GM12878 (cell line): Measurements from ENCODE around the gene KDM2A. TPM values are rescaled to one million over a fixed set of nuclear protein-coding genes. Genes with fewer than 3 reads are reported as not detected.

Experiments
- ATAC-seq: fragments of 200-7000 bp; cut with Tn5 transposase; 3 replicates; pipeline ENCODE4 v1.9.1; 2020; ENCODE audit warnings: mild to moderate bottlenecking, moderate library complexity
- BruUV-seq: library from RNA; stranded (reverse); fragments of 400-500 nt; replicated peaks from 2 replicates; lab custom pipeline; 2021; lab: Mats Ljungman, UMichigan
- CTCF ChIA-PET: fragments of 300-600 bp; sonication (Branson Sonifier 250); formaldehyde crosslinking; extraction: SDS; loops from one replicate; lab custom pipeline; 2021; ENCODE audit warnings: inconsistent platforms; lab: Yijun Ruan, JAX
- POLR2A ChIA-PET: fragments of 350-600 bp; formaldehyde crosslinking; extraction: SDS; loops from one replicate; lab custom pipeline; 2021; ENCODE audit warnings: inconsistent platforms; lab: Charles Lee
- RAD21 ChIA-PET: fragments of 300-600 bp; sonication (Branson Sonifier 250); formaldehyde crosslinking; loops from one replicate; lab custom pipeline; 2023; ENCODE audit warnings: antibody characterized with exemption; ENCODE audit not compliant: unreplicated experiment; lab: Charles Lee
- SMC1A ChIA-PET: fragments of 300-600 bp; sonication (Branson Sonifier 250); formaldehyde crosslinking; loops from one replicate; lab custom pipeline; 2023; ENCODE audit not compliant: unreplicated experiment, uncharacterized antibody; lab: Charles Lee
- DNase-seq: peaks from one replicate; pipeline ENCODE4 v3.0.0-alpha.2; 2011; ENCODE audit warnings: low read depth, low spot score
- FAIRE-seq: peaks from 3 replicates; lab custom pipeline; 2011; peaks lifted over from hg19 to GRCh38; lab: Jason Lieb, UNC
- H2AFZ ChIP-seq: 2 replicates; pipeline ENCODE4 v1.6.0; 2011; ENCODE audit warnings: low read depth, low read length, control low read depth; ENCODE audit not compliant: control insufficient read depth
- H3K27ac ChIP-seq: 2 replicates; pipeline ENCODE4 v1.5.1; 2011; ENCODE audit warnings: control low read depth; ENCODE audit not compliant: control insufficient read depth, insufficient read depth
- H3K27me3 ChIP-seq, 2 experiments: replicated peaks in 1 of 2; 2 replicates each; pipeline versions ENCODE4 v1.6.0 to v1.6.1; 2011; ENCODE audit warnings: low read length in 1 of 2; ENCODE audit not compliant: control insufficient read depth in 2 of 2, insufficient read depth in 2 of 2
- H3K36me3 ChIP-seq, 2 experiments: 2 replicates each; pipeline ENCODE4 v1.5.1; 2011; ENCODE audit warnings: low read length in 1 of 2; ENCODE audit not compliant: control insufficient read depth in 2 of 2, insufficient read depth in 2 of 2
- H3K4me1 ChIP-seq: 2 replicates; pipeline ENCODE4 v1.6.1; 2011; ENCODE audit warnings: mild to moderate bottlenecking, low read length, moderate library complexity, mixed read lengths; ENCODE audit not compliant: control insufficient read depth, insufficient read depth
- H3K4me2 ChIP-seq: 2 replicates; pipeline ENCODE4 v1.6.0; 2011; ENCODE audit warnings: control low read depth; ENCODE audit not compliant: control insufficient read depth, insufficient read depth
- H3K4me3 ChIP-seq: fragments of 200-600 bp; sonication (generic); 2 replicates; pipeline ENCODE4 v1.5.1; 2016
- H3K79me2 ChIP-seq: 2 replicates; pipeline ENCODE4 v1.6.0; 2011; ENCODE audit warnings: low read length; ENCODE audit not compliant: control insufficient read depth, insufficient read depth
- H3K9ac ChIP-seq: 2 replicates; pipeline ENCODE4 v1.8.0; 2011; ENCODE audit warnings: low read length, control low read depth, mixed read lengths; ENCODE audit not compliant: control insufficient read depth, insufficient read depth
- H3K9me3 ChIP-seq: replicated peaks from 3 replicates; pipeline ENCODE4 v1.5.1; 2011; ENCODE audit warnings: mild to moderate bottlenecking, low read length; ENCODE audit not compliant: control insufficient read depth, insufficient read depth
- H4K20me1 ChIP-seq: 2 replicates; pipeline ENCODE4 v1.6.0; 2011; ENCODE audit not compliant: control insufficient read depth, insufficient read depth
- ASH2L ChIP-seq: fragments of 300-600, 200-600 bp; sonication (generic); IDR thresholded peaks from 2 replicates; pipeline ENCODE4 v1.6.1; 2017; ENCODE audit warnings: low read depth, mild to moderate bottlenecking, borderline replicate concordance
- ATF2 ChIP-seq: IDR thresholded peaks from 2 replicates; pipeline ENCODE4 v1.6.1; 2012; ENCODE audit warnings: low read length, inconsistent platforms
- BACH1 ChIP-seq: fragments of 450-650 bp; IDR thresholded peaks from 2 replicates; pipeline ENCODE4 v1.6.1; 2017; ENCODE audit warnings: mild to moderate bottlenecking, borderline replicate concordance
- CHD1 ChIP-seq: IDR thresholded peaks from 2 replicates; pipeline ENCODE4 v1.6.1; 2012; ENCODE audit warnings: low read depth, low read length, improper control_type of control experiment
- CHD2 ChIP-seq: IDR thresholded peaks from 2 replicates; pipeline ENCODE4 v1.6.1; 2011; ENCODE audit warnings: low read depth, low read length, improper control_type of control experiment, borderline replicate concordance
- E2F8 ChIP-seq: fragments of 450-650 bp; IDR thresholded peaks from 2 replicates; pipeline ENCODE4 v1.6.1; 2018; ENCODE audit warnings: mild to moderate bottlenecking, low read depth, moderate library complexity; ENCODE audit not compliant: partially characterized antibody
- EGR1 ChIP-seq, 2 experiments: IDR thresholded peaks; 1 replicate in 1 of 2; 2 replicates in 1 of 2; pipeline ENCODE4 v1.6.1; 2011 to 2012; ENCODE audit warnings: low read depth in 2 of 2, low read length in 2 of 2, borderline replicate concordance in 1 of 2, mild to moderate bottlenecking in 1 of 2, moderate library complexity in 1 of 2
- GATAD2B ChIP-seq: fragments of 450-650 bp; conservative IDR thresholded peaks from 2 replicates; pipeline ENCODE4 v1.6.1; 2017; ENCODE audit warnings: low read depth, mild to moderate bottlenecking, moderate library complexity
- HDAC2 ChIP-seq: fragments of 200-600 bp; sonication (generic); IDR thresholded peaks from 2 replicates; pipeline ENCODE4 v1.6.1; 2017
- KAT2A ChIP-seq: conservative IDR thresholded peaks from 2 replicates; pipeline ENCODE4 v1.6.1; 2011; ENCODE audit warnings: low read depth, low read length; ENCODE audit not compliant: control insufficient read depth
- LARP7 ChIP-seq: fragments of 450-650 bp; IDR thresholded peaks from 2 replicates; pipeline ENCODE4 v1.6.1; 2017; ENCODE audit warnings: mild to moderate bottlenecking
- POU2F2 ChIP-seq: IDR thresholded peaks from 3 replicates; pipeline ENCODE4 v1.6.1; 2011; ENCODE audit warnings: low read depth, mild to moderate bottlenecking, low read length, borderline replicate concordance
- REST ChIP-seq: IDR thresholded peaks from 2 replicates; pipeline ENCODE4 v1.6.1; 2012; ENCODE audit warnings: mild to moderate bottlenecking, low read depth, low read length
- RFX5 ChIP-seq: IDR thresholded peaks from 2 replicates; pipeline ENCODE4 v1.6.1; 2011; ENCODE audit warnings: low read depth, low read length, improper control_type of control experiment
- SREBF1 ChIP-seq: IDR thresholded peaks from 2 replicates; pipeline ENCODE4 v1.6.1; 2012; ENCODE audit warnings: mild to moderate bottlenecking, low read length
- SUZ12 ChIP-seq: fragments of 200-600 bp; sonication (generic); IDR thresholded peaks from one replicate; pipeline ENCODE4 v1.6.1; 2018; ENCODE audit warnings: antibody characterized with exemption, mild to moderate bottlenecking; ENCODE audit not compliant: unreplicated experiment
- ZZZ3 ChIP-seq: IDR thresholded peaks from 2 replicates; pipeline ENCODE4 v1.6.1; 2011; ENCODE audit warnings: low read depth; ENCODE audit not compliant: control insufficient read depth, insufficient read length
- WGBS: methylation state at CpG from one replicate; pipeline ENCODE4 v1.1.6; 2016; ENCODE audit warnings: low lambda C conversion rate; ENCODE audit not compliant: insufficient replicate concordance, insufficient coverage; ENCODE audit errors: missing lambda C conversion rate; 5-methylcytosine and 5-hydroxymethylcytosine counted together
- in situ Hi-C: fragments of 300-500 bp; cut with MboI; formaldehyde crosslinking; loops from 9 replicates; pipeline ENCODE4 v1.14.3; 2018; ENCODE audit warnings: mixed read lengths
- intact Hi-C: fragments of 100-400 bp; cut with micrococcal nuclease; formaldehyde crosslinking; loops from one replicate; pipeline ENCODE4 v1.14.2; 2022; ENCODE audit not compliant: unreplicated experiment
- polyA plus RNA-seq, 11 experiments: library from polyadenylated mRNA; depleted of rRNA in 4 of 11; unstranded in 6 of 11; stranded (reverse) in 5 of 11; fragments of >200 nt; fragmentation: Nextera tagmentation in 4 of 11; fragmentation: Illumina TruSeq in 1 of 11; extraction: Ambion mirVana in 4 of 11; extraction: Trizol in 1 of 11; gene quantifications; 1 replicate in 1 of 11; 2 replicates in 10 of 11; pipeline versions ENCODE4 v1.2.1 to v1.2.3, GENCODE V29; 2011 to 2016; ENCODE audit warnings: inconsistent platforms in 2 of 11, missing spikeins in 2 of 11, low read depth in 1 of 11
- total RNA-seq, 4 experiments: library from RNA; depleted of rRNA in 3 of 4; stranded (reverse); fragments of >200 nt in 3 of 4; fragmentation: Illumina TruSeq in 1 of 4; extraction: Trizol in 1 of 4; gene quantifications; 2 replicates each; pipeline versions ENCODE4 v1.2.1 to v1.2.3, GENCODE V29; 2013 to 2021

Gene KDM2A
- total and polyA plus RNA-seq, 10 of the 15 experiments (the other 5 are each of a cell fraction or from before 2014, with no cell fraction given), result 10.5 to 69.3 (median 41.6) TPM

GRCh38 chr11:67283481-67283963 is 164.5 kb downstream of the KDM2A start:
- intact Hi-C loops, result no loop called here
- Histone ChIP-seq H3K79me2 (peaks cover 10% of the 10 kb centered on the region), H2AFZ (no peak overlapping the region), H3K36me3 (peaks cover 29 to 75% of the 10 kb centered on the region in 2 experiments), H3K4me1 (peaks cover 18% of the 10 kb centered on the region), H3K27me3 (no peaks in the 10 kb centered on the region), H3K9me3 (no peaks in the 10 kb centered on the region), H4K20me1 (no peaks in the 10 kb centered on the region), H3K27ac (no peak overlapping the region), H3K4me2 (no peak overlapping the region), H3K9ac (no peak overlapping the region), H3K4me3 (no peak overlapping the region)
- in situ Hi-C loops, result no loop called here
- ChIA-PET RAD21 (no interaction called here), POLR2A (interaction anchor here (0.6 to 1.0 kb wide), 2 partner anchors 107 to 153 kb away, joined by 4 to 9 read pairs; no protein-coding TSS in a partner anchor), CTCF (no interaction called here), SMC1A (interaction anchor here (0.8 kb wide), 1 partner anchor 10 kb away, joined by 3 read pairs; no protein-coding TSS in a partner anchor)
- BruUV-seq, result no TSS peak
- ATAC-seq, result no peak
- 92% methylated on average over 13 of the region's 13 CpGs for WGBS
- no peak for FAIRE-seq
- no peak for DNase-seq
- TF ChIP-seq POU2F2, result no peak
- no peak for TF ChIP-seq E2F8
- no peak for TF ChIP-seq ATF2
- no peak for TF ChIP-seq KAT2A
- no peak for TF ChIP-seq SREBF1
- no peak for TF ChIP-seq REST
- TF ChIP-seq LARP7, result no peak
- TF ChIP-seq EGR1 (IDR thresholded peaks at IDR 0.05; ENCODE audit: borderline replicate concordance in 1 of 2, low read depth in 2 of 2, low read length in 2 of 2), result no peak
- TF ChIP-seq BACH1, result no peak
- no peak for TF ChIP-seq ZZZ3
- TF ChIP-seq CHD1, result no peak
- TF ChIP-seq GATAD2B, result no peak
- TF ChIP-seq HDAC2, result no peak
- TF ChIP-seq ASH2L, result no peak
- no peak for TF ChIP-seq RFX5
- no peak for TF ChIP-seq CHD2
- TF ChIP-seq SUZ12, result no peak
